GM12878 (cell line): ENCODE data around the gene POLD1. TPM values are rescaled to one million over a fixed set of nuclear protein-coding genes. Genes with fewer than 3 reads are reported as not detected.
A peak's percentile ranks its signal among the peaks of the same experiment; 100 is the strongest.

Experiments
- ATF7 ChIP-seq: fragments of 450-650 bp; IDR thresholded peaks from 2 replicates; pipeline ENCODE4 v1.6.1; 2016; ENCODE audit warnings: low read depth, mild to moderate bottlenecking
- BCLAF1 ChIP-seq: fragments of 450-650 bp; IDR thresholded peaks from 2 replicates; pipeline ENCODE4 v1.6.1; 2017; ENCODE audit warnings: antibody characterized with exemption, mild to moderate bottlenecking, moderate library complexity
- BHLHE40 ChIP-seq, 2 experiments: fragments of 450-650 bp in 1 of 2; IDR thresholded peaks; 2 replicates each; pipeline ENCODE4 v1.6.1; 2011 to 2017; ENCODE audit warnings: low read depth in 2 of 2, borderline replicate concordance in 1 of 2, improper control_type of control experiment in 1 of 2, low read length in 1 of 2, mild to moderate bottlenecking in 1 of 2
- CBFB ChIP-seq: IDR thresholded peaks from 2 replicates; pipeline ENCODE4 v1.6.1; 2016; ENCODE audit warnings: antibody characterized with exemption, low read depth
- CBX3 ChIP-seq: fragments of 200-600 bp; sonication (generic); IDR thresholded peaks from 2 replicates; pipeline ENCODE4 v1.6.1; 2016; ENCODE audit warnings: low read depth, borderline replicate concordance
- DPF2 ChIP-seq: fragments of 450-650 bp; IDR thresholded peaks from 2 replicates; pipeline ENCODE4 v1.6.1; 2017; ENCODE audit warnings: mild to moderate bottlenecking
- FOS ChIP-seq: IDR thresholded peaks from 3 replicates; pipeline ENCODE4 v1.6.1; 2011; ENCODE audit warnings: borderline replicate concordance; ENCODE audit not compliant: insufficient read length; ENCODE audit errors: extremely low read depth
- FOXM1 ChIP-seq: IDR thresholded peaks from 2 replicates; pipeline ENCODE4 v1.6.1; 2012; ENCODE audit warnings: low read depth, mild to moderate bottlenecking, inconsistent platforms, low read length, moderate library complexity
- HDAC6 ChIP-seq: fragments of 200-600 bp; sonication (generic); IDR thresholded peaks from one replicate; pipeline ENCODE4 v1.8.0; 2017; ENCODE audit warnings: antibody characterized with exemption; ENCODE audit not compliant: unreplicated experiment
- HDGF ChIP-seq: fragments of 450-650 bp; IDR thresholded peaks from 2 replicates; pipeline ENCODE4 v1.6.1; 2016; ENCODE audit warnings: antibody characterized with exemption
- NFYA ChIP-seq: IDR thresholded peaks from 2 replicates; pipeline ENCODE4 v1.6.1; 2011; ENCODE audit warnings: low read depth, mild to moderate bottlenecking, low read length, improper control_type of control experiment, borderline replicate concordance
- NR2C2 ChIP-seq: IDR thresholded peaks from 2 replicates; pipeline ENCODE4 v1.6.1; 2011; ENCODE audit warnings: borderline replicate concordance, low read depth; ENCODE audit not compliant: control insufficient read depth, insufficient read length
- PAX5 ChIP-seq: IDR thresholded peaks from 2 replicates; pipeline ENCODE4 v1.6.1; 2011; ENCODE audit warnings: low read depth, low read length, borderline replicate concordance
- PAX8 ChIP-seq: fragments of 450-650 bp; IDR thresholded peaks from 2 replicates; pipeline ENCODE4 v1.6.1; 2017; ENCODE audit warnings: mild to moderate bottlenecking, moderate library complexity
- RUNX3 ChIP-seq: IDR thresholded peaks from 2 replicates; pipeline ENCODE4 v1.6.1; 2012; ENCODE audit warnings: low read length, inconsistent platforms
- SMAD1 ChIP-seq: fragments of 450-650 bp; IDR thresholded peaks from 2 replicates; pipeline ENCODE4 v1.6.1; 2018; ENCODE audit warnings: mild to moderate bottlenecking, low read depth; ENCODE audit not compliant: partially characterized antibody
- SMARCA5 ChIP-seq: fragments of 450-650 bp; IDR thresholded peaks from 2 replicates; pipeline ENCODE4 v1.6.1; 2017; ENCODE audit warnings: mild to moderate bottlenecking
- SREBF1 ChIP-seq: IDR thresholded peaks from 2 replicates; pipeline ENCODE4 v1.6.1; 2012; ENCODE audit warnings: mild to moderate bottlenecking, low read length
- SUZ12 ChIP-seq: fragments of 200-600 bp; sonication (generic); IDR thresholded peaks from one replicate; pipeline ENCODE4 v1.6.1; 2018; ENCODE audit warnings: antibody characterized with exemption, mild to moderate bottlenecking; ENCODE audit not compliant: unreplicated experiment
- TAF1 ChIP-seq: IDR thresholded peaks from 2 replicates; pipeline ENCODE4 v1.6.1; 2011; ENCODE audit warnings: mild to moderate bottlenecking, low read depth, low read length, borderline replicate concordance
- YBX1 ChIP-seq: fragments of 450-650 bp; IDR thresholded peaks from 2 replicates; pipeline ENCODE4 v1.6.1; 2016; ENCODE audit warnings: antibody characterized with exemption
- ZBED1 ChIP-seq: IDR thresholded peaks from 2 replicates; pipeline ENCODE4 v1.6.1; 2016; ENCODE audit warnings: borderline replicate concordance
- ZNF274 ChIP-seq: IDR thresholded peaks from one replicate; pipeline ENCODE4 v1.8.0; 2011; ENCODE audit not compliant: insufficient read length, insufficient read depth
- ZNF384 ChIP-seq: IDR thresholded peaks from 2 replicates; pipeline ENCODE4 v1.6.1; 2012; ENCODE audit warnings: low read depth, mild to moderate bottlenecking, low read length, improper control_type of control experiment, borderline replicate concordance
- ZSCAN29 ChIP-seq: fragments of 450-650 bp; IDR thresholded peaks from 2 replicates; pipeline ENCODE4 v1.6.1; 2017; ENCODE audit warnings: mild to moderate bottlenecking, moderate library complexity
- polyA plus RNA-seq, 11 experiments: library from polyadenylated mRNA; depleted of rRNA in 4 of 11; unstranded in 6 of 11; stranded (reverse) in 5 of 11; fragments of >200 nt; fragmentation: Nextera tagmentation in 4 of 11; fragmentation: Illumina TruSeq in 1 of 11; extraction: Ambion mirVana in 4 of 11; extraction: Trizol in 1 of 11; gene quantifications; 1 replicate in 1 of 11; 2 replicates in 10 of 11; pipeline versions ENCODE4 v1.2.1 to v1.2.3, GENCODE V29; 2011 to 2016; ENCODE audit warnings: inconsistent platforms in 2 of 11, missing spikeins in 2 of 11, low read depth in 1 of 11
- total RNA-seq, 4 experiments: library from RNA; depleted of rRNA in 3 of 4; stranded (reverse); fragments of >200 nt in 3 of 4; fragmentation: Illumina TruSeq in 1 of 4; extraction: Trizol in 1 of 4; gene quantifications; 2 replicates each; pipeline versions ENCODE4 v1.2.1 to v1.2.3, GENCODE V29; 2013 to 2021
- TF ChIP-seq, protein P1 (sequence below): IDR thresholded peaks from 2 replicates; pipeline ENCODE4 v1.6.1; 2011; ENCODE audit warnings: low read depth, low read length, improper control_type of control experiment, borderline replicate concordance
- TF ChIP-seq, protein P2 (sequence below), 3 experiments: IDR thresholded peaks in 2 of 3; conservative IDR thresholded peaks in 1 of 3; 2 replicates each; pipeline ENCODE4 v1.5.1; 2011; ENCODE audit warnings: low read depth in 3 of 3, low read length in 3 of 3, mild to moderate bottlenecking in 3 of 3, control low read depth in 2 of 3, moderate library complexity in 2 of 3, inconsistent platforms in 1 of 3, mixed read lengths in 1 of 3; ENCODE audit not compliant: control insufficient read depth in 2 of 3, insufficient read depth in 1 of 3; ENCODE audit errors: extremely low read depth in 1 of 3

POLD1 gene
- total and polyA plus RNA-seq, 10 of the 15 experiments (the other 5 are each of a cell fraction or from before 2014, with no cell fraction given) = 0.76 to 165 (median 63.4) TPM

GRCh38 chr19:50341091-50341564, 43.0 kb upstream of the POLD1 start (continued):
- TF ChIP-seq, protein P1, sequence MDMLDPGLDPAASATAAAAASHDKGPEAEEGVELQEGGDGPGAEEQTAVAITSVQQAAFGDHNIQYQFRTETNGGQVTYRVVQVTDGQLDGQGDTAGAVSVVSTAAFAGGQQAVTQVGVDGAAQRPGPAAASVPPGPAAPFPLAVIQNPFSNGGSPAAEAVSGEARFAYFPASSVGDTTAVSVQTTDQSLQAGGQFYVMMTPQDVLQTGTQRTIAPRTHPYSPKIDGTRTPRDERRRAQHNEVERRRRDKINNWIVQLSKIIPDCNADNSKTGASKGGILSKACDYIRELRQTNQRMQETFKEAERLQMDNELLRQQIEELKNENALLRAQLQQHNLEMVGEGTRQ = no peak
- TF ChIP-seq HDGF (no peak), NFYA (no peak), NR2C2 (no peak), ZNF274 (no peak), ZBED1 (peak; percentile 48; the same call in 1 of the 2 replicates), PAX5 (peak; percentile 57; the same call in 1 of the 2 replicates), RUNX3 (peak; percentile 91), BCLAF1 (no peak), ZNF384 (0 out of 2 replicates have a peak, but pooled peaks have one; percentile 8), FOS (no peak), CBFB (peak; percentile 22; the same call in 1 of the 2 replicates), SREBF1 (peak; percentile 12; the same call in 1 of the 2 replicates), ATF7 (peak; percentile 67), HDAC6 (no peak), YBX1 (no peak), TAF1 (peak; percentile 36; the same call in 1 of the 2 replicates), DPF2 (peak; percentile 75; the same call in 1 of the 2 replicates), SMAD1 (no peak), SUZ12 (no peak), BHLHE40 (IDR thresholded peaks at IDR 0.05; ENCODE audit: borderline replicate concordance in 1 of 2, low read depth in 2 of 2, low read length in 1 of 2) (peak; percentile 19 to 44; a peak in 2 of 4 replicates), CBX3 (no peak), FOXM1 (peak; percentile 72; the same call in 1 of the 2 replicates), ZSCAN29 (peak; percentile 89), SMARCA5 (peak; percentile 71; the same call in 1 of the 2 replicates), PAX8 (no peak)
- TF ChIP-seq, protein P2, sequence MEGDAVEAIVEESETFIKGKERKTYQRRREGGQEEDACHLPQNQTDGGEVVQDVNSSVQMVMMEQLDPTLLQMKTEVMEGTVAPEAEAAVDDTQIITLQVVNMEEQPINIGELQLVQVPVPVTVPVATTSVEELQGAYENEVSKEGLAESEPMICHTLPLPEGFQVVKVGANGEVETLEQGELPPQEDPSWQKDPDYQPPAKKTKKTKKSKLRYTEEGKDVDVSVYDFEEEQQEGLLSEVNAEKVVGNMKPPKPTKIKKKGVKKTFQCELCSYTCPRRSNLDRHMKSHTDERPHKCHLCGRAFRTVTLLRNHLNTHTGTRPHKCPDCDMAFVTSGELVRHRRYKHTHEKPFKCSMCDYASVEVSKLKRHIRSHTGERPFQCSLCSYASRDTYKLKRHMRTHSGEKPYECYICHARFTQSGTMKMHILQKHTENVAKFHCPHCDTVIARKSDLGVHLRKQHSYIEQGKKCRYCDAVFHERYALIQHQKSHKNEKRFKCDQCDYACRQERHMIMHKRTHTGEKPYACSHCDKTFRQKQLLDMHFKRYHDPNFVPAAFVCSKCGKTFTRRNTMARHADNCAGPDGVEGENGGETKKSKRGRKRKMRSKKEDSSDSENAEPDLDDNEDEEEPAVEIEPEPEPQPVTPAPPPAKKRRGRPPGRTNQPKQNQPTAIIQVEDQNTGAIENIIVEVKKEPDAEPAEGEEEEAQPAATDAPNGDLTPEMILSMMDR (IDR thresholded peaks at IDR 0.05 in 2 of 3, conservative IDR thresholded peaks at IDR 0.05 in 1 of 3; ENCODE audit: control insufficient read depth in 2 of 3, extremely low read depth in 1 of 3, insufficient read depth in 1 of 3, low read depth in 3 of 3, low read length in 3 of 3) = no peak
